HepG2 (cell line): ENCODE measurements around the gene SLC25A11. TPM values are rescaled to one million over a fixed set of nuclear protein-coding genes. Genes with fewer than 3 reads are reported as not detected.

ENCODE experiments used
- ATAC-seq: fragments of 200-7000 bp; cut with Tn5 transposase; 3 replicates; pipeline ENCODE4 v1.9.1; 2020; ENCODE audit warnings: mild to moderate bottlenecking, moderate library complexity
- BruUV-seq: library from RNA; stranded (reverse); fragments of 400-500 nt; replicated peaks from 2 replicates; lab custom pipeline; 2021; lab: Mats Ljungman, UMichigan
- CTCF ChIA-PET: fragments of 300-600 bp; formaldehyde crosslinking; extraction: SDS; loops from one replicate; lab custom pipeline; 2021; ENCODE audit warnings: low total read pairs, inconsistent platforms, low intra/inter-chr PET ratio; lab: Yijun Ruan, JAX
- POLR2A ChIA-PET: fragments of 350-600 bp; sonication (Branson Sonifier 250); formaldehyde crosslinking; loops from one replicate; lab custom pipeline; 2020; ENCODE audit warnings: antibody characterized with exemption, inconsistent platforms; lab: Yijun Ruan, JAX
- DNase-seq: peaks from one replicate; pipeline ENCODE4 v3.0.0-alpha.2; 2015; ENCODE audit warnings: low spot score
- FAIRE-seq: peaks from 3 replicates; lab custom pipeline; 2011; peaks lifted over from hg19 to GRCh38; lab: Jason Lieb, UNC
- H2AFZ ChIP-seq: one replicate; pipeline ENCODE4 v1.6.1; 2011; ENCODE audit warnings: low read length, inconsistent platforms
- H3K27ac ChIP-seq: fragments of 300-600 bp; 3 replicates; pipeline ENCODE4 v1.8.0; 2011; ENCODE audit warnings: mixed run types, mild to moderate bottlenecking, mixed read lengths, low read length, inconsistent platforms; ENCODE audit not compliant: insufficient read depth; ENCODE audit errors: extremely low read length
- H3K27me3 ChIP-seq, 2 experiments: fragments of 200-600 bp in 1 of 2; 2 replicates in 1 of 2; 3 replicates in 1 of 2; pipeline versions ENCODE4 v1.6.0 to v1.8.0; 2011; ENCODE audit warnings: low read length in 2 of 2, mild to moderate bottlenecking in 2 of 2, moderate library complexity in 2 of 2, inconsistent platforms in 1 of 2; ENCODE audit not compliant: insufficient read depth in 2 of 2, control insufficient read depth in 1 of 2
- H3K36me3 ChIP-seq, 2 experiments: fragments of 200-600 bp in 1 of 2; replicated peaks in 1 of 2; 2 replicates in 1 of 2; 3 replicates in 1 of 2; pipeline versions ENCODE4 v1.5.1 to v1.8.0; 2011; ENCODE audit warnings: low read length in 2 of 2, inconsistent platforms in 1 of 2; ENCODE audit not compliant: insufficient read depth in 2 of 2, control insufficient read depth in 1 of 2
- H3K4me1 ChIP-seq: 2 replicates; pipeline ENCODE4 v1.5.1; 2012; ENCODE audit warnings: low read length, inconsistent platforms; ENCODE audit not compliant: insufficient read depth
- H3K4me2 ChIP-seq: 2 replicates; pipeline ENCODE4 v1.6.0; 2011; ENCODE audit warnings: low read depth, low read length, inconsistent platforms
- H3K4me3 ChIP-seq, 3 experiments: fragments of 200-600 bp in 1 of 3; sonication (generic), shearing (Covaris generic) in 1 of 3; replicated peaks in 1 of 3; 2 replicates each; pipeline ENCODE4 v1.5.1; 2011 to 2016; ENCODE audit warnings: low read length in 3 of 3, inconsistent platforms in 2 of 3, low read depth in 2 of 3, mild to moderate bottlenecking in 2 of 3, control low read depth in 1 of 3, mixed read lengths in 1 of 3; ENCODE audit not compliant: insufficient read depth in 1 of 3
- H3K79me2 ChIP-seq: one replicate; pipeline ENCODE4 v1.6.1; 2011; ENCODE audit warnings: low read length, inconsistent platforms; ENCODE audit not compliant: insufficient read depth
- H3K9ac ChIP-seq: 2 replicates; pipeline ENCODE4 v1.6.0; 2011; ENCODE audit warnings: mild to moderate bottlenecking, low read depth, low read length, inconsistent platforms; ENCODE audit not compliant: insufficient read depth
- H3K9me3 ChIP-seq: 2 replicates; pipeline ENCODE4 v1.5.1; 2012; ENCODE audit warnings: mild to moderate bottlenecking, low read length
- H4K20me1 ChIP-seq: 2 replicates; pipeline ENCODE4 v1.6.0; 2011; ENCODE audit warnings: inconsistent platforms, mild to moderate bottlenecking, low read length, moderate library complexity; ENCODE audit not compliant: insufficient read depth
- GATAD2A ChIP-seq: IDR thresholded peaks from 2 replicates; pipeline ENCODE4 v1.6.1; 2016
- NRL ChIP-seq: sonication (generic); formaldehyde crosslinking; IDR thresholded peaks from 2 replicates; pipeline ENCODE4 v1.5.0; 2020; ENCODE audit warnings: missing genetic modification reagents, mild to moderate bottlenecking, moderate library complexity, borderline replicate concordance
- ZC3H4 ChIP-seq: sonication (generic); formaldehyde crosslinking; IDR thresholded peaks from 2 replicates; pipeline ENCODE4 v1.4.0; 2020; ENCODE audit warnings: missing genetic modification reagents, borderline replicate concordance
- ZNF235 ChIP-seq: sonication (generic); formaldehyde crosslinking; IDR thresholded peaks from 2 replicates; pipeline ENCODE4 v1.8.1; 2023; ENCODE audit warnings: mild to moderate bottlenecking, missing genetic modification reagents, borderline replicate concordance
- ZNF281 ChIP-seq: sonication (generic); formaldehyde crosslinking; IDR thresholded peaks from 2 replicates; pipeline ENCODE4 v1.4.0; 2020; ENCODE audit warnings: missing genetic modification reagents, borderline replicate concordance
- ZNF33A ChIP-seq: sonication (generic); formaldehyde crosslinking; IDR thresholded peaks from 2 replicates; pipeline ENCODE4 v1.5.1; 2020; ENCODE audit warnings: missing genetic modification reagents, mild to moderate bottlenecking, moderate library complexity, borderline replicate concordance
- ZNF557 ChIP-seq: sonication (generic); formaldehyde crosslinking; IDR thresholded peaks from 2 replicates; pipeline ENCODE4 v1.4.0; 2020; ENCODE audit warnings: missing genetic modification reagents
- in situ Hi-C: cut with HindIII; loops from 2 replicates; pipeline ENCODE4 v1.10.0; 2017; ENCODE audit warnings: low pct_unique_long_range_greater_than_20kb; ENCODE audit not compliant: extremely low pct_ligation_motif_present
- intact Hi-C: fragments of 100-400 bp; cut with micrococcal nuclease; formaldehyde crosslinking; loops from one replicate; pipeline ENCODE4 v1.10.0; 2022; ENCODE audit not compliant: unreplicated experiment
- polyA plus RNA-seq, 8 experiments: library from polyadenylated mRNA; depleted of rRNA in 3 of 8; stranded (reverse) in 7 of 8; unstranded in 1 of 8; fragments of >200 nt; fragmentation: Illumina TruSeq in 4 of 8; extraction: Trizol in 4 of 8; gene quantifications; 2 replicates each; pipeline versions ENCODE4 v1.2.1 to v1.2.3, GENCODE V29; 2011 to 2016; ENCODE audit warnings: low read depth in 4 of 8, missing spikeins in 1 of 8, mixed read lengths in 1 of 8; ENCODE audit not compliant: insufficient read depth in 1 of 8
- total RNA-seq, 5 experiments: library from RNA; depleted of rRNA; stranded (reverse); fragments of >200 nt; fragmentation: Illumina TruSeq; extraction: Trizol; gene quantifications; 2 replicates each; pipeline ENCODE4 v1.2.3, GENCODE V29; 2016; ENCODE audit warnings: low read depth in 1 of 5
- TF ChIP-seq, protein P1 (sequence below): sonication (generic); formaldehyde crosslinking; IDR thresholded peaks from 2 replicates; pipeline ENCODE4 v1.5.0; 2020; ENCODE audit warnings: mild to moderate bottlenecking, missing genetic modification reagents

Gene SLC25A11
- total and polyA plus RNA-seq, 2 of the 13 experiments (the other 11 are each of a cell fraction or from before 2014, with no cell fraction given), result 35.4 to 47.2 TPM

- in situ Hi-C loops, result loop anchor here (5.0 kb wide), 1 partner anchor 89 kb away; no protein-coding TSS in a partner anchor
- no peak overlapping the region for H3K4me3 ChIP-seq
- 0 out of 2 replicates have a peak, but pooled peaks cover 4% of the 10 kb centered on the region for H4K20me1 ChIP-seq
- no peak for ATAC-seq
- no peak overlapping the region for H3K4me2 ChIP-seq
- POLR2A ChIA-PET, result interaction anchor here (0.7 to 3.5 kb wide), 4 partner anchors 9 to 87 kb away, joined by 3 to 19 read pairs (median 7); partner anchors contain the start of genes CAMTA2, INCA1, KIF1C and SPAG7
- no peak for DNase-seq
- no peak overlapping the region for H3K9ac ChIP-seq
- CTCF ChIA-PET, result no interaction called here
- no peaks in the 10 kb centered on the region for H3K79me2 ChIP-seq
- no peak overlapping the region for H2AFZ ChIP-seq
- peaks cover 14% of the 10 kb centered on the region for H3K4me1 ChIP-seq
- H3K27ac ChIP-seq, result no peak overlapping the region
- peaks cover 4 to 25% of the 10 kb centered on the region in 2 experiments for H3K36me3 ChIP-seq
- intact Hi-C loops, result no loop called here
- no peaks in the 10 kb centered on the region for H3K27me3 ChIP-seq
- no peaks in the 10 kb centered on the region for H3K9me3 ChIP-seq
- no peak for TF ChIP-seq ZC3H4 (CRISPR knock-in tag)
- TF ChIP-seq GATAD2A, result no peak
- no peak for TF ChIP-seq ZNF281 (CRISPR knock-in tag)
- TF ChIP-seq ZNF33A, result no peak
- no peak for TF ChIP-seq ZNF557 (CRISPR knock-in tag)
- TF ChIP-seq, protein P1, sequence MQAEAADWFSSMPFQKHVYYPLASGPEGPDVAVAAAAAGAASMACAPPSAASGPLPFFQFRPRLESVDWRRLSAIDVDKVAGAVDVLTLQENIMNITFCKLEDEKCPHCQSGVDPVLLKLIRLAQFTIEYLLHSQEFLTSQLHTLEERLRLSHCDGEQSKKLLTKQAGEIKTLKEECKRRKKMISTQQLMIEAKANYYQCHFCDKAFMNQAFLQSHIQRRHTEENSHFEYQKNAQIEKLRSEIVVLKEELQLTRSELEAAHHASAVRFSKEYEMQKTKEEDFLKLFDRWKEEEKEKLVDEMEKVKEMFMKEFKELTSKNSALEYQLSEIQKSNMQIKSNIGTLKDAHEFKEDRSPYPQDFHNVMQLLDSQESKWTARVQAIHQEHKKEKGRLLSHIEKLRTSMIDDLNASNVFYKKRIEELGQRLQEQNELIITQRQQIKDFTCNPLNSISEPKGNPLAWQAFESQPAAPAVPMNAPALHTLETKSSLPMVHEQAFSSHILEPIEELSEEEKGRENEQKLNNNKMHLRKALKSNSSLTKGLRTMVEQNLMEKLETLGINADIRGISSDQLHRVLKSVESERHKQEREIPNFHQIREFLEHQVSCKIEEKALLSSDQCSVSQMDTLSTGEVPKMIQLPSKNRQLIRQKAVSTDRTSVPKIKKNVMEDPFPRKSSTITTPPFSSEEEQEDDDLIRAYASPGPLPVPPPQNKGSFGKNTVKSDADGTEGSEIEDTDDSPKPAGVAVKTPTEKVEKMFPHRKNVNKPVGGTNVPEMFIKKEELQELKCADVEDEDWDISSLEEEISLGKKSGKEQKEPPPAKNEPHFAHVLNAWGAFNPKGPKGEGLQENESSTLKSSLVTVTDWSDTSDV (CRISPR knock-in tag), result no peak
- TF ChIP-seq ZNF235, result no peak
- TF ChIP-seq NRL (CRISPR knock-in tag), result no peak
- BruUV-seq, result no TSS peak
- no peak for FAIRE-seq
Observed at GRCh38 chr17:4978726-4979125, 38.9 kb upstream of the SLC25A11 start.
